ENCODE results near the gene LRCH2. TPM values are rescaled to one million over a fixed set of nuclear protein-coding genes. Genes with fewer than 3 reads are reported as not detected.

Gene LRCH2, protein sequence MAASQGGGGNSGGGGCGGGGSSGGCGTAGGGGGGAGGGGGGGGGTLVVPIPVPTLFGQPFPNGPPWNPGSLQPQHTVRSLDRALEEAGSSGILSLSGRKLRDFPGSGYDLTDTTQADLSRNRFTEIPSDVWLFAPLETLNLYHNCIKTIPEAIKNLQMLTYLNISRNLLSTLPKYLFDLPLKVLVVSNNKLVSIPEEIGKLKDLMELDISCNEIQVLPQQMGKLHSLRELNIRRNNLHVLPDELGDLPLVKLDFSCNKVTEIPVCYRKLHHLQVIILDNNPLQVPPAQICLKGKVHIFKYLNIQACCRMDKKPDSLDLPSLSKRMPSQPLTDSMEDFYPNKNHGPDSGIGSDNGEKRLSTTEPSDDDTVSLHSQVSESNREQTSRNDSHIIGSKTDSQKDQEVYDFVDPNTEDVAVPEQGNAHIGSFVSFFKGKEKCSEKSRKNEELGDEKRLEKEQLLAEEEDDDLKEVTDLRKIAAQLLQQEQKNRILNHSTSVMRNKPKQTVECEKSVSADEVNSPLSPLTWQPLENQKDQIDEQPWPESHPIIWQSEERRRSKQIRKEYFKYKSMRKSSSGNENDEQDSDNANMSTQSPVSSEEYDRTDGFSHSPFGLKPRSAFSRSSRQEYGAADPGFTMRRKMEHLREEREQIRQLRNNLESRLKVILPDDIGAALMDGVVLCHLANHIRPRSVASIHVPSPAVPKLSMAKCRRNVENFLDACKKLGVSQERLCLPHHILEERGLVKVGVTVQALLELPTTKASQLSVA
- total RNA-seq (2014; rRNA removed): 0.11 TPM in 1 of 2 replicates, not detected in the other
- percentile 15 among the genes with signal in this experiment for Bru-seq, nascent RNA
- BruChase-seq, experiment 1, labeled RNA remaining after a 6-hour chase: percentile 11 among the genes with signal in this experiment
- BruChase-seq, experiment 2, labeled RNA remaining after a 2-hour chase: percentile 16 among the genes with signal in this experiment
- long read RNA-seq: 0 reads

- no peaks in the 10 kb centered on the region for H3K79me2 ChIP-seq (ENCODE audit: low read length)
- peak; percentile 57; the same call in 1 of the 2 replicates for TF ChIP-seq EZH2phosphoT487 (IDR thresholded peaks at IDR 0.05; ENCODE audit: borderline replicate concordance, low read length)
- peak; percentile 88 for TF ChIP-seq EZH2 (IDR thresholded peaks at IDR 0.05; ENCODE audit: low read length, unreplicated experiment)
- TF ChIP-seq, protein P1, sequence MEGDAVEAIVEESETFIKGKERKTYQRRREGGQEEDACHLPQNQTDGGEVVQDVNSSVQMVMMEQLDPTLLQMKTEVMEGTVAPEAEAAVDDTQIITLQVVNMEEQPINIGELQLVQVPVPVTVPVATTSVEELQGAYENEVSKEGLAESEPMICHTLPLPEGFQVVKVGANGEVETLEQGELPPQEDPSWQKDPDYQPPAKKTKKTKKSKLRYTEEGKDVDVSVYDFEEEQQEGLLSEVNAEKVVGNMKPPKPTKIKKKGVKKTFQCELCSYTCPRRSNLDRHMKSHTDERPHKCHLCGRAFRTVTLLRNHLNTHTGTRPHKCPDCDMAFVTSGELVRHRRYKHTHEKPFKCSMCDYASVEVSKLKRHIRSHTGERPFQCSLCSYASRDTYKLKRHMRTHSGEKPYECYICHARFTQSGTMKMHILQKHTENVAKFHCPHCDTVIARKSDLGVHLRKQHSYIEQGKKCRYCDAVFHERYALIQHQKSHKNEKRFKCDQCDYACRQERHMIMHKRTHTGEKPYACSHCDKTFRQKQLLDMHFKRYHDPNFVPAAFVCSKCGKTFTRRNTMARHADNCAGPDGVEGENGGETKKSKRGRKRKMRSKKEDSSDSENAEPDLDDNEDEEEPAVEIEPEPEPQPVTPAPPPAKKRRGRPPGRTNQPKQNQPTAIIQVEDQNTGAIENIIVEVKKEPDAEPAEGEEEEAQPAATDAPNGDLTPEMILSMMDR (conservative IDR thresholded peaks at IDR 0.05; ENCODE audit: low read depth, low read length): no peak
- H3K9me2 ChIP-seq (replicated peaks; ENCODE audit: low read length): no peaks in the 10 kb centered on the region
- no peaks in the 10 kb centered on the region for H3F3A ChIP-seq (ENCODE audit: low read length, unreplicated experiment)
- H3K4me3 ChIP-seq (ENCODE audit: low read length): peak within 1 kb of the TSS; percentile 42
- H4K20me1 ChIP-seq (ENCODE audit: low read length): no peaks in the 10 kb centered on the region
- no peak for DNase-seq
- ChIA-PET POLR2A (ENCODE audit: unreplicated experiment) (no interaction called here), CTCF (no interaction called here)
- no peak for ATAC-seq
- no peak within 1 kb of the TSS for H3K27ac ChIP-seq (ENCODE audit: low read length)
- H3K4me2 ChIP-seq (ENCODE audit: low read length): peak within 1 kb of the TSS; percentile 22; the same call in 1 of the 2 replicates
- peaks cover 60% of the 10 kb centered on the region for H3K27me3 ChIP-seq (ENCODE audit: low read length)
- H2AFZ ChIP-seq (ENCODE audit: low read length): no peak within 1 kb of the TSS
- no peaks in the 10 kb centered on the region for H3K9me3 ChIP-seq (ENCODE audit: low read length)
- no peaks in the 10 kb centered on the region for H3K36me3 ChIP-seq (ENCODE audit: low read depth, low read length)
- BruUV-seq (replicated peaks): no TSS peak
- H3K4me1 ChIP-seq (ENCODE audit: insufficient read depth, low read length): 0 out of 2 replicates have a peak, but pooled peaks cover 3% of the 10 kb centered on the region
- no peak within 1 kb of the TSS for H3K9ac ChIP-seq (ENCODE audit: low read length)
- intact Hi-C loops (cut with micrococcal nuclease): no loop called here
Measured at GRCh38 chrX:115233497-115234455, at the start of gene LRCH2. Gene LRCH2 (minus strand): TSS chrX:115234096. CDS start chrX:115234041, 55 bp downstream.

- no peaks in the 10 kb centered on the region for H3K27me3 ChIP-seq (ENCODE audit: low read length)
- H3F3A ChIP-seq (ENCODE audit: low read length, unreplicated experiment): no peaks in the 10 kb centered on the region
- no peak overlapping the region for H3K9ac ChIP-seq (ENCODE audit: low read length)
- TF ChIP-seq EZH2phosphoT487 (IDR thresholded peaks at IDR 0.05; ENCODE audit: borderline replicate concordance, low read length) (no peak), EZH2 (IDR thresholded peaks at IDR 0.05; ENCODE audit: low read length, unreplicated experiment) (no peak)
- TF ChIP-seq, protein P1 (conservative IDR thresholded peaks at IDR 0.05; ENCODE audit: low read depth, low read length): no peak
- no peaks in the 10 kb centered on the region for H3K36me3 ChIP-seq (ENCODE audit: low read depth, low read length)
- H3K4me1 ChIP-seq (ENCODE audit: insufficient read depth, low read length): no peaks in the 10 kb centered on the region
- no peak overlapping the region for H2AFZ ChIP-seq (ENCODE audit: low read length)
- no peak for DNase-seq
- intact Hi-C loops (cut with micrococcal nuclease): no loop called here
- ATAC-seq: no peak
- no peak overlapping the region for H3K27ac ChIP-seq (ENCODE audit: low read length)
- no peaks in the 10 kb centered on the region for H3K9me3 ChIP-seq (ENCODE audit: low read length)
- no peaks in the 10 kb centered on the region for H4K20me1 ChIP-seq (ENCODE audit: low read length)
- BruUV-seq (replicated peaks): no TSS peak
- POLR2A ChIA-PET (ENCODE audit: unreplicated experiment): no interaction called here
- CTCF ChIA-PET: no interaction called here
- no peak overlapping the region for H3K4me2 ChIP-seq (ENCODE audit: low read length)
- H3K9me2 ChIP-seq (replicated peaks; ENCODE audit: low read length): no peaks in the 10 kb centered on the region
- H3K79me2 ChIP-seq (ENCODE audit: low read length): no peaks in the 10 kb centered on the region
- no peak overlapping the region for H3K4me3 ChIP-seq (ENCODE audit: low read length)
Measured at GRCh38 chrX:115269051-115269683, 35.3 kb upstream of the LRCH2 start.
